SIG-M5 treated with dmso at 0.1 percent for 504 hours (cell line): ENCODE results near the gene FBXO15.

Source experiments
- DNase-seq: peaks from one replicate; lab custom pipeline; 2025; ENCODE audit not compliant: unreplicated experiment; lab: John Stamatoyannopoulos, UW

FBXO15 gene

GRCh38 chr18:74063557-74063956 is 84.1 kb downstream of the FBXO15 start:
- no peak for DNase-seq

- DNase-seq: no peak
Observed at GRCh38 chr18:74063023-74063422, 84.6 kb downstream of the FBXO15 start.

GRCh38 chr18:74062037-74062436 is 85.6 kb downstream of the FBXO15 start:
- no peak for DNase-seq

- DNase-seq: no peak
Observed at GRCh38 chr18:74060579-74060978, 87.1 kb downstream of the FBXO15 start.

- DNase-seq: no peak
Observed at GRCh38 chr18:74050807-74051206, 96.8 kb downstream of the FBXO15 start.

- DNase-seq: no peak
Observed at GRCh38 chr18:74040459-74041332, 106.9 kb downstream of the FBXO15 start.

GRCh38 chr18:74040008-74040407 is 107.6 kb downstream of the FBXO15 start:
- DNase-seq: no peak

GRCh38 chr18:74029161-74029560 is 118.5 kb downstream of the FBXO15 start:
- no peak for DNase-seq
